Measurements from ENCODE around the gene ELP4. TPM values are rescaled to one million over a fixed set of nuclear protein-coding genes. Genes with fewer than 3 reads are reported as not detected.

The ELP4 gene
- total RNA-seq, 1 donor from 2014 or later = 25.6 TPM

DNA sequence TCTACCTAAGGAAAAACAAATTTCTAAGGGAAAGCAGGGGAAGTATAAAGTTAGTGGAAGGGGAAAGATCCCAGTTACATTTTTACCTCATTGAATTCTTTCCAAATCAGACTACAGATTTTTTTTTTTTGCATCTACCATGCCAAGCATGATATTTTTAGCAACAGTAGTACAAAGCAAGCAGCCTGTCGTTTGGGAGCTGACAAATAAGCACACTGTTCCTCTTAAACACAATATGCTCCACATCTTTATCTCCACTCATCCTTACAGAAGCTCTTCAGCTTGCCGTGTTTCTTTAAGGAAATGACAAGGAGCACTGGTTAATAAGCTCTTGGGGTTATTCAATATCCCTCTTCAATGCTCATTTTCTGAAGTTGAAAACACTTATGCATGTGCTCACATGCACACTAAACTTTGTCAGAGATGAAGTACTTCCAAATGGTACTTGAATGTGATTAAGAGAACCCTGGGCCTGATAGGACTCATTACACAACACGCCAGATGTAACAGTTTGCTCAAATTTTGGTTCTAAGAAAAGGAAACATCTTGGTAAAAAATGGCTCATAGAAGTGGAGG, 247.8 kb downstream of the ELP4 start:
- Histone ChIP-seq H3K4me1 (ENCODE audit: control insufficient read depth in 3 of 3, insufficient read depth in 3 of 3, low read length in 3 of 3) (peaks cover 0 to 4% (median 0%) of the 10 kb centered on the region in 3 donors), H3K9me3 (ENCODE audit: control insufficient read depth in 3 of 3, low read length in 3 of 3) (no peaks in the 10 kb centered on the region), H3K4me3 (ENCODE audit: low read length in 3 of 3) (no peak overlapping the region), H3K9ac (ENCODE audit: low read depth in 1 of 3, low read length in 3 of 3) (no peak overlapping the region), H3K27me3 (ENCODE audit: control insufficient read depth in 3 of 3, insufficient read depth in 3 of 3, low read length in 3 of 3) (no peaks in the 10 kb centered on the region), H3K36me3 (ENCODE audit: control insufficient read depth in 3 of 3, insufficient read depth in 3 of 3, low read length in 3 of 3) (no peaks in the 10 kb centered on the region), H3K27ac (ENCODE audit: low read depth, low read length) (no peak overlapping the region)

DNA sequence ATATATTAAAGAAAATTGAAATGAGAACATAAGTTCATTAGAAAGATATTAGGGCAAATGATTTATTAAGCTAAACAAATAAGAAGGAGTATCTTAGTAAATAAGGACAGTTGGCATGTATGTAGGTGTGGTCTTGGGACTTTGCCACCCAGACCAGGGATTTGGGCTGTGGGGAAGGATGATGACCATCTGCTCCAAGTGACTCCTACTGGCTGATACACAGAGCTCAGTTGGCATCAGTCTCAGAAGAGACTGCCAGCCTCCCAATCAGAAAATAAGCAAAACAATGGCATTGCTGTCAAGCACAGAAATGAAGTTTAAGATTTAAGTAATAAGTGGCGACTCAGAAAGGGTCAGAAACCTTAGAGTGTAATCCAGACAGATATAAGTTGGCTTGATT, 252.1 kb downstream of the ELP4 start:
- no peaks in the 10 kb centered on the region for H3K36me3 ChIP-seq (ENCODE audit: control insufficient read depth in 3 of 3, insufficient read depth in 3 of 3, low read length in 3 of 3)

DNA sequence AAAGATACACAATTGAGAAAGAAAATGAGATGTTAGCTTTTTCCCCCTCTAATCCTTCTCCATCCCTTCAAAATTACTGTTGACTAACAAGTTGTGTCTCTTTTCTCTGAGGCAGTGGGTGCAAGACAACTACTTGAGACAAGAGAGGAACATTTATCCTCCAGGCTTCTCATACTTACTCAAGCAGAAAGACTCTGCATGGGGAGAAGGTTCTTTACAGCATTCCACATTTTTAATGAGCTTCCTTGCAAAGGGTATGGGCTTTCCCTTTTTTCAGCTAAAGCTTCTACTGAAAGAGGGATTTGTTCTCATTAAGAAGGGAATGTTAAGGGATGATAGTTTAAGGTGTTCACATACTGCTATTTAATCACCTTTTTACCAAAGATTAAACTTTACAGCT, 253.7 kb downstream of the ELP4 start:
- Histone ChIP-seq H3K4me3 (ENCODE audit: low read length in 3 of 3) (no peak overlapping the region), H3K9ac (ENCODE audit: low read depth in 1 of 3, low read length in 3 of 3) (no peak overlapping the region), H3K27me3 (ENCODE audit: control insufficient read depth in 3 of 3, insufficient read depth in 3 of 3, low read length in 3 of 3) (no peaks in the 10 kb centered on the region), H3K4me1 (ENCODE audit: control insufficient read depth in 3 of 3, insufficient read depth in 3 of 3, low read length in 3 of 3) (no peaks in the 10 kb centered on the region), H3K9me3 (ENCODE audit: control insufficient read depth in 3 of 3, low read length in 3 of 3) (no peaks in the 10 kb centered on the region), H3K36me3 (ENCODE audit: control insufficient read depth in 3 of 3, insufficient read depth in 3 of 3, low read length in 3 of 3) (no peaks in the 10 kb centered on the region), H3K27ac (ENCODE audit: low read depth, low read length) (no peak overlapping the region)

More for the DNA sequence above, 252.1 kb downstream of the ELP4 start:
- no peak overlapping the region for H3K9ac ChIP-seq (ENCODE audit: low read depth in 1 of 3, low read length in 3 of 3)
- peaks cover 0 to 4% (median 0%) of the 10 kb centered on the region in 3 donors for H3K4me1 ChIP-seq (ENCODE audit: control insufficient read depth in 3 of 3, insufficient read depth in 3 of 3, low read length in 3 of 3)
- H3K4me3 ChIP-seq (ENCODE audit: low read length in 3 of 3) = no peak overlapping the region
- no peak overlapping the region for H3K27ac ChIP-seq (ENCODE audit: low read depth, low read length)
- no peaks in the 10 kb centered on the region for H3K27me3 ChIP-seq (ENCODE audit: control insufficient read depth in 3 of 3, insufficient read depth in 3 of 3, low read length in 3 of 3)
- no peaks in the 10 kb centered on the region for H3K9me3 ChIP-seq (ENCODE audit: control insufficient read depth in 3 of 3, low read length in 3 of 3)

DNA sequence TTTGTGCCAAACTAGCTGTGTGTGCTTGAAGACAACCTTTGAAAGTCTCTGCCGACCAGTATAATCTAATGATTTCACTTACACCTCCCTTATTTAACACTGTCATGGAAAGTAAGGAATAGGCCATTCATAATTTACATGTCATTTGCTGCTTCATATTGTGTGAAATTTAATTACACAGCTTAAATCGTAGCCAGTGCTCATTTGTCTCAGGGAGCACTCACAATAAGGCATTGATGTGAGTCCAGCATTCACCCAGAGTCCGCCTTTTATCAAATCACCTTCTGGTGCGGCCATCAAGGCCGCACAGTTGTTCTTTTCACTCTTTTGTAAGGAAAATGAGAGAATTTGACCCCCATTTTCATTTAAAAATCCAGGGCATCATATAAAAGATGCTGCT, 254.7 kb downstream of the ELP4 start:
- H3K36me3 ChIP-seq (ENCODE audit: control insufficient read depth in 3 of 3, insufficient read depth in 3 of 3, low read length in 3 of 3) = no peaks in the 10 kb centered on the region
- no peaks in the 10 kb centered on the region for H3K27me3 ChIP-seq (ENCODE audit: control insufficient read depth in 3 of 3, insufficient read depth in 3 of 3, low read length in 3 of 3)
- H3K9me3 ChIP-seq (ENCODE audit: control insufficient read depth in 3 of 3, low read length in 3 of 3) = no peaks in the 10 kb centered on the region
- H3K9ac ChIP-seq (ENCODE audit: low read depth in 1 of 3, low read length in 3 of 3) = no peak overlapping the region
- no peak overlapping the region for H3K4me3 ChIP-seq (ENCODE audit: low read length in 3 of 3)
- no peak overlapping the region for H3K27ac ChIP-seq (ENCODE audit: low read depth, low read length)
- H3K4me1 ChIP-seq (ENCODE audit: control insufficient read depth in 3 of 3, insufficient read depth in 3 of 3, low read length in 3 of 3) = peaks cover 0 to 6% (median 3%) of the 10 kb centered on the region in 3 donors

DNA sequence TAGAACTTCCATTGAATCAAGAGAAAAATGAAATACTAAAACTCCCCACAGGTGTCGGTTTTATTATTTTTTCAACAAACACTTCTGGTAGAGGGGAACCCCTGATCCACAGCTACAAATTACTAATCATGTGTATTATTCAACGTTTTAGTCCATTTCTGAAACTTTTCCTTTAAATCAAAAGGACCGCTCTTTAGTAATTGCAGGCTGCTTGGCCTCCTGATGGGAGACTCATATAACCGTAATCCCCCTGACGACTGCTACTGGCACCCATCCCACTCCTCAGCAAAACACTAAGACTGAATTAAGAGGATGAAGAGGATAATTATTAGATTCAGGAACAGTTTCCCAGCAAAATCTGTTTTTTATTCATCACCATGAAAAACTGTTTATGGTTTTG, 255.2 kb downstream of the ELP4 start:
- Histone ChIP-seq H3K36me3 (ENCODE audit: control insufficient read depth in 3 of 3, insufficient read depth in 3 of 3, low read length in 3 of 3) (no peaks in the 10 kb centered on the region), H3K9ac (ENCODE audit: low read depth in 1 of 3, low read length in 3 of 3) (no peak overlapping the region), H3K4me1 (ENCODE audit: control insufficient read depth in 3 of 3, insufficient read depth in 3 of 3, low read length in 3 of 3) (peaks cover 0 to 6% (median 4%) of the 10 kb centered on the region in 3 donors), H3K9me3 (ENCODE audit: control insufficient read depth in 3 of 3, low read length in 3 of 3) (no peaks in the 10 kb centered on the region), H3K4me3 (ENCODE audit: low read length in 3 of 3) (no peak overlapping the region), H3K27ac (ENCODE audit: low read depth, low read length) (no peak overlapping the region), H3K27me3 (ENCODE audit: control insufficient read depth in 3 of 3, insufficient read depth in 3 of 3, low read length in 3 of 3) (no peaks in the 10 kb centered on the region)

DNA sequence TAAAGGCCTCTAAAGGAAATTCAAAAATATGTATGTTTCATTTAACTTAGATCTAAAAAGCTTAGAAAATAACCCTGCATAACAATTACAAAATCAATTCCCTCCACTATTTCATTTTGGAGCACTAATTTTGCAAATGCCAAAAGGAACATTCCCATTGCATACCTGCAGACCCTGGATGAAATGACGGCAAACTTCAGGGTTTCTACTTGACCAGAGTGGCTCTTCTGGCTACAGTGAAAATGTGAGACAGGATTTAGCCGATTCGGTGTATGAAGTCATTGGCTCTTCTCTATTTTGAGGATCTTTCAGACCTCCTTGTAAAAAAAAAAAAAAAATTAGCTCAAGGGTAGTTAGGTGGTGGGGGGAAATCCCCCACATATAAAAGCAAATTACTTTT, 257.5 kb downstream of the ELP4 start:
- Histone ChIP-seq H3K4me1 (ENCODE audit: control insufficient read depth in 3 of 3, insufficient read depth in 3 of 3, low read length in 3 of 3) (peaks cover 0 to 6% (median 4%) of the 10 kb centered on the region in 3 donors), H3K9me3 (ENCODE audit: control insufficient read depth in 3 of 3, low read length in 3 of 3) (no peaks in the 10 kb centered on the region), H3K27me3 (ENCODE audit: control insufficient read depth in 3 of 3, insufficient read depth in 3 of 3, low read length in 3 of 3) (no peaks in the 10 kb centered on the region), H3K4me3 (ENCODE audit: low read length in 3 of 3) (no peak overlapping the region), H3K36me3 (ENCODE audit: control insufficient read depth in 3 of 3, insufficient read depth in 3 of 3, low read length in 3 of 3) (no peaks in the 10 kb centered on the region), H3K9ac (ENCODE audit: low read depth in 1 of 3, low read length in 3 of 3) (no peak overlapping the region), H3K27ac (ENCODE audit: low read depth, low read length) (no peak overlapping the region)

DNA sequence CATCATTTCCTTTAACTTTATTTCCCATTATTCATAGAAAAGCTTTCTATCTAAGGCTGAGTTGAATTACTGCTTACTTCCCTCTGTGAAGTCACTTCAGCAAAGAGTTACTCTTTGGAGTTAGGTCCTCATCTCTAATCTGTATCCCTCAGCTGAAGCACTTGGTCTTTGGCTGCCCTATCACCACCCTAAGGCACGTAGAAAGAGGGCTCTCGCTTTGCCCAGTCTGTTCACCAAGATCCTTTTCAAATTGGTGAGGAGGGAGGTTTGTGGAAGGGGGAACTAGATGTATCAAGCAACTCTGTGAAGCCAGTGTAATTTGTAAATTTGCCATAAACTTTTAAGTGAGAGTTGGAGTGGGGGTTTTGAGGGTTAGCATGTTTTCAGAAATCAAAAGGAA, 258.1 kb downstream of the ELP4 start:
- Histone ChIP-seq H3K4me3 (ENCODE audit: low read length in 3 of 3) (no peak overlapping the region), H3K36me3 (ENCODE audit: control insufficient read depth in 3 of 3, insufficient read depth in 3 of 3, low read length in 3 of 3) (no peaks in the 10 kb centered on the region), H3K27ac (ENCODE audit: low read depth, low read length) (no peak overlapping the region), H3K27me3 (ENCODE audit: control insufficient read depth in 3 of 3, insufficient read depth in 3 of 3, low read length in 3 of 3) (no peaks in the 10 kb centered on the region), H3K4me1 (ENCODE audit: control insufficient read depth in 3 of 3, insufficient read depth in 3 of 3, low read length in 3 of 3) (peaks cover 0 to 8% (median 6%) of the 10 kb centered on the region in 3 donors), H3K9me3 (ENCODE audit: control insufficient read depth in 3 of 3, low read length in 3 of 3) (no peaks in the 10 kb centered on the region), H3K9ac (ENCODE audit: low read depth in 1 of 3, low read length in 3 of 3) (no peak overlapping the region)

DNA sequence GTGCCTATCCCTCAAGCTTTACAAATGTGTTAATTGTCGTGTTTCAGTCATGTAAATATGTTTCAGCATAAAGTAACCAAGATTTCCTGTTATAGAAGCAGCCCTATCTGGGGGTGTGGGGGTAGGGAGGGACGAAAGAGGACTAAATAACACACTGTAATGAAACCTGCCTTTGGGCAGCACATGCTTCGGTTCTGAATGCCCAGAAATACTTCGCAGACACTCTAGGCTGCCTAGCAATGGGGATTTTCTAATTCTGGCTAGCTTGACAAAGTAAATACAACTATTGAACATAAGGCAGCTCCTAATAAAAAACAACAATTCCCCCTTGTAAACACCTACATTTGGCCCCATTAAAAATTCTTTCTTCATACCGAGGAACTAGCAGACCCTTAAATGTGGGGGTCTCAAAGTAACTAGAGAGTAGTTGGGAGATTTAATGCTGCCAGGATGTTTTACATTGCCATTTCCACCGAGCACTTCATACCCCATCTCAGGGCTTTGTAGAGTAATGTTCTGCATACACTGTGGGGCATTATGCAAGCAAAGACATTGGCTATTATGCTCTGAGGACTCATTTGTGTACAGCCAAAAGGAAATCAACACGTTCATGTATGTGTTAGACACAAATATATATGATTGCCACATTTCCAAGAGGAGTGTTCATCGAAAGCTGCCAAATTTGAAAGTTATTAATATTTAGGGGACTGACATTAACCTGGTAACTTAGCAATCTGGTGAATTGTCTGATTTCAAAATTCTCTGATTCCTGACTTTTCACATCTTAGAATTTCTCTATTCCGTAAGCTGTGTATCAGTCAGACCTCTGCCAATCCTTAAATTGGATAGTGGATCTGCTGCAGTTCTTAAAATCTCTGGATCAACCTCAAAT, 259.4 kb downstream of the ELP4 start:
- Histone ChIP-seq H3K27me3 (ENCODE audit: control insufficient read depth in 3 of 3, insufficient read depth in 3 of 3, low read length in 3 of 3) (no peaks in the 10 kb centered on the region), H3K36me3 (ENCODE audit: control insufficient read depth in 3 of 3, insufficient read depth in 3 of 3, low read length in 3 of 3) (no peaks in the 10 kb centered on the region), H3K9me3 (ENCODE audit: control insufficient read depth in 3 of 3, low read length in 3 of 3) (no peaks in the 10 kb centered on the region), H3K9ac (ENCODE audit: low read depth in 1 of 3, low read length in 3 of 3) (no peak overlapping the region), H3K27ac (ENCODE audit: low read depth, low read length) (no peak overlapping the region), H3K4me3 (ENCODE audit: low read length in 3 of 3) (no peak overlapping the region), H3K4me1 (ENCODE audit: control insufficient read depth in 3 of 3, insufficient read depth in 3 of 3, low read length in 3 of 3) (peaks cover 0 to 8% (median 6%) of the 10 kb centered on the region in 3 donors)

DNA sequence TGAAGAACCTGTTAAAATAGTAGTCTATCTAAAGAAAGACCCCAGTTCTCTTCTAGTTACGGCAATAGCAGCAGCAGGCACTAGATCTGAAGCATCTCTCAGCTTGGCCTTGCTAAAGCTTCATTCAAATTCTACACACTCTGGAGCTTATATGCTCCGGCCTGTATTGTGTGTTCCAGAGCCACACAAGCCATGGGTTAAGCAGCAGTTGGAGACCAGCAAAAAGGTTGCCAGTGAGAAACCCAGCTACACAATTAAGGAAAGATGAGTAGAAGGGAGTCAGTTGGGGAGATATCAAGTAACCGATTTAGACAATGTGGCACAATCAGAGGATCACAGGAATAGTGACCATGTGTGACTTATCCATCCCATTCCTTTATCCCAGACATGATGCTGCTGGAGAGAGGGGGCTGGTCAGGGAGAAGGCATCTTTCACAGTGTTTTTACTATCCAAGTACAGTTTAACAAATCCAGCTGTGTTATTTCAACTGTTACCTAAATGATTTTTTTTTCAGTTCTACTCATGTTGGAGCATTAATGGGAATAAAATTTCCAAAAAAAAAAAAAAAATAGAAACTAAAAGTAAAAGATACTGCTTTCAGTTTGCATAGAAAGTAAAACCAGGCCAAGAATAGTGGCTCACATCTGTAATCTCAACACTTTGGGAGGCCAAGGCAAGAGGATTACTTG, 260.6 kb downstream of the ELP4 start:
- Histone ChIP-seq H3K27ac (ENCODE audit: low read depth, low read length) (no peak overlapping the region), H3K9me3 (ENCODE audit: control insufficient read depth in 3 of 3, low read length in 3 of 3) (no peaks in the 10 kb centered on the region), H3K4me3 (ENCODE audit: low read length in 3 of 3) (no peak overlapping the region)

DNA sequence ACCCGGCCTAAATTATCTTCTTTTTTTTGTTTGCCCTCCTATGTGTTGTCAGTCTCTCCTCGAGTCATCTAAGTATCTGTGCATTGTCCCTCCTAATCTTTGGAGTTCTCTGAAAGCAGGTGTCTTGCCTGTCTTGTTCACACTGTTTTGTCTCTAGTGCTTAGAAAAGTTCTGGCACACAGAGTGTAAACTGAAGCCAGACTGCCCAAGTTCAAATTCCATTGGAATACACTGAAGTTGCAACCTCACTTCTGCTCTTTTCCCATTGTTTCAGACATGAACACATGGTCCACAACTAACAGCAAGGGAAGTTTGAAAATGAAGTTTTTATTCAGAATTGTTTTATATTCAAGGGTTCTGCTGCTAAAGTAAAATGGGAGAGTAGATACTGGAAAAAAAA, 262.8 kb downstream of the ELP4 start:
- Histone ChIP-seq H3K4me1 (ENCODE audit: control insufficient read depth in 3 of 3, insufficient read depth in 3 of 3, low read length in 3 of 3) (peaks cover 0 to 8% (median 6%) of the 10 kb centered on the region in 3 donors), H3K27ac (ENCODE audit: low read depth, low read length) (no peak overlapping the region), H3K36me3 (ENCODE audit: control insufficient read depth in 3 of 3, insufficient read depth in 3 of 3, low read length in 3 of 3) (no peaks in the 10 kb centered on the region), H3K9me3 (ENCODE audit: control insufficient read depth in 3 of 3, low read length in 3 of 3) (peaks cover 0 to 2% (median 0%) of the 10 kb centered on the region in 3 donors), H3K27me3 (ENCODE audit: control insufficient read depth in 3 of 3, insufficient read depth in 3 of 3, low read length in 3 of 3) (no peaks in the 10 kb centered on the region), H3K9ac (ENCODE audit: low read depth in 1 of 3, low read length in 3 of 3) (no peak overlapping the region), H3K4me3 (ENCODE audit: low read length in 3 of 3) (no peak overlapping the region)

More for the DNA sequence above, 260.6 kb downstream of the ELP4 start:
- Histone ChIP-seq H3K27me3 (ENCODE audit: control insufficient read depth in 3 of 3, insufficient read depth in 3 of 3, low read length in 3 of 3) (no peaks in the 10 kb centered on the region), H3K4me1 (ENCODE audit: control insufficient read depth in 3 of 3, insufficient read depth in 3 of 3, low read length in 3 of 3) (peaks cover 0 to 8% (median 6%) of the 10 kb centered on the region in 3 donors), H3K36me3 (ENCODE audit: control insufficient read depth in 3 of 3, insufficient read depth in 3 of 3, low read length in 3 of 3) (no peaks in the 10 kb centered on the region), H3K9ac (ENCODE audit: low read depth in 1 of 3, low read length in 3 of 3) (no peak overlapping the region)
